ENCODE results near the gene RNF4. TPM values are rescaled to one million over a fixed set of nuclear protein-coding genes. Genes with fewer than 3 reads are reported as not detected.
A peak's percentile ranks its signal among the peaks of the same experiment; 100 is the strongest.
"Not testable (repeated sequence)": the region's sequence is repeated elsewhere in the genome, so short reads cannot be mapped to it uniquely, and the experiment has no call there.

RNF4 gene
- total and polyA plus RNA-seq, 8 donors, result 11.7 to 30.3 (median 23.3) TPM

GRCh38 chr4:2462218-2462991, 6.5 kb upstream of the RNF4 start:
- intact Hi-C loops (cut with DNase I), result no loop called here

GRCh38 chr4:2462992-2463762, 5.7 kb upstream of the RNF4 start:
- no peak for ATAC-seq
- Histone ChIP-seq H3K4me3 (peak overlapping the region in 3 of 4 donors; percentile 30 to 63 (median 46)), H3K4me1 (peaks cover 0 to 4% (median 3%) of the 10 kb centered on the region in 3 donors), H3K27ac (no peak overlapping the region), H3K9me3 (no peaks in the 10 kb centered on the region), H3K36me3 (no peaks in the 10 kb centered on the region), H3K27me3 (no peaks in the 10 kb centered on the region)
- 35 to 43% methylated on average over 30 to 35 of the region's 35 CpGs for whole genome bisulfite sequencing, 2 donors
- peak in 1 of 4 donors; percentile 2 for TF ChIP-seq CTCF (IDR thresholded peaks at IDR 0.05)
- DNase-seq, result peak in 1 of 6 donors; percentile 52
- FAIRE-seq, result no peak
- intact Hi-C loops (cut with DNase I), result no loop called here

More at GRCh38 chr4:2462218-2462991, 6.5 kb upstream of the RNF4 start:
- Histone ChIP-seq H3K27ac (peak overlapping the region in 1 of 4 donors; percentile 17), H3K9me3 (no peaks in the 10 kb centered on the region), H3K36me3 (no peaks in the 10 kb centered on the region), H3K27me3 (no peaks in the 10 kb centered on the region), H3K4me1 (peaks cover 0 to 4% (median 3%) of the 10 kb centered on the region in 3 donors), H3K4me3 (peak overlapping the region; percentile 30 to 63 (median 40))
- no peak for FAIRE-seq
- WGBS, 2 donors, result 7 to 13% methylated on average over 50 to 99 of the region's 99 CpGs
- peak; percentile 88 to 95 (median 95) for ATAC-seq
- TF ChIP-seq CTCF (IDR thresholded peaks at IDR 0.05), result peak in 3 of 4 donors; percentile 28 to 46 (median 29)
- peak; percentile 60 to 87 (median 66) for DNase-seq

- Histone ChIP-seq H3K27me3 (no peaks in the 10 kb centered on the region), H3K4me1 (peaks cover 0 to 4% (median 3%) of the 10 kb centered on the region in 3 donors), H3K9me3 (no peaks in the 10 kb centered on the region), H3K36me3 (no peaks in the 10 kb centered on the region), H3K27ac (no peak overlapping the region), H3K4me3 (no peak overlapping the region)
- intact Hi-C loops (cut with DNase I), result no loop called here
- ATAC-seq (no peak), FAIRE-seq (no peak), DNase-seq (no peak)
- 77 to 80% methylated on average over 6 of the region's 6 CpGs for WGBS, 2 donors
- TF ChIP-seq CTCF (IDR thresholded peaks at IDR 0.05), result no peak
Measured at GRCh38 chr4:2465032-2465431, 3.9 kb upstream of the RNF4 start.

- intact Hi-C loops (cut with DNase I); H3K27ac ChIP-seq; DNase-seq; H3K9me3 ChIP-seq; FAIRE-seq; H3K27me3 ChIP-seq; H3K36me3 ChIP-seq; H3K4me3 ChIP-seq; ATAC-seq; H3K4me1 ChIP-seq: not testable (repeated sequence)
Measured at GRCh38 chr4:2465544-2465943, 3.4 kb upstream of the RNF4 start.

- peak; percentile 44 to 70 (median 54) for ATAC-seq
- Histone ChIP-seq H3K4me1 (peaks cover 0 to 11% (median 8%) of the 10 kb centered on the region in 3 donors), H3K36me3 (no peaks in the 10 kb centered on the region), H3K27me3 (no peaks in the 10 kb centered on the region), H3K4me3 (peak overlapping the region; percentile 93 to 97 (median 94)), H3K27ac (peak overlapping the region; percentile 74 to 91 (median 88)), H3K9me3 (no peaks in the 10 kb centered on the region)
- 0% methylated on average over 65 to 78 of the region's 78 CpGs for WGBS, 2 donors
- intact Hi-C loops (cut with DNase I), result no loop called here
- DNase-seq, result peak; percentile 36 to 77 (median 44)
- no peak for FAIRE-seq
- no peak for TF ChIP-seq CTCF (IDR thresholded peaks at IDR 0.05)
Measured at GRCh38 chr4:2469192-2469984, 482 bp downstream of the RNF4 start.

Data from pancreas (tissue), 10 donors.